Breast epithelium (tissue), 4 donors: ENCODE data around the gene TBX2. TPM values are rescaled to one million over a fixed set of nuclear protein-coding genes. Genes with fewer than 3 reads are reported as not detected.

Source experiments
- DNase-seq, 2 donors: peaks; one replicate each; pipeline ENCODE4 v3.0.0-alpha.2; 2019; ENCODE audit warnings: low spot score in 2 of 2
- H3K27ac ChIP-seq, 2 donors: fragments of 200-600 bp; sonication (generic) in 1 of 2; one replicate each; pipeline ENCODE4 v1.5.1; 2016 to 2019; ENCODE audit warnings: mild to moderate bottlenecking in 1 of 2
- H3K27me3 ChIP-seq, 2 donors: fragments of 200-600 bp; sonication (generic) in 1 of 2; one replicate each; pipeline versions ENCODE4 v1.5.1 to v1.6.0; 2017 to 2019; ENCODE audit warnings: control low read depth in 1 of 2, mild to moderate bottlenecking in 1 of 2
- H3K36me3 ChIP-seq: fragments of 200-600 bp; one replicate; pipeline ENCODE4 v1.5.1; 2019
- H3K4me1 ChIP-seq, 2 donors: fragments of 200-600 bp; sonication (generic); one replicate each; pipeline ENCODE4 v1.5.1; 2016 to 2019; ENCODE audit warnings: control low read depth in 1 of 2
- H3K4me3 ChIP-seq, 3 donors: fragments of 200-600 bp; sonication (generic); 1 replicate in 2 of 3; 2 replicates in 1 of 3; pipeline ENCODE4 v1.5.1; 2016 to 2019; ENCODE audit warnings: mild to moderate bottlenecking in 3 of 3, moderate library complexity in 2 of 3
- H3K9me3 ChIP-seq, 2 donors: fragments of 200-600 bp; sonication (generic) in 1 of 2; one replicate each; pipeline ENCODE4 v1.5.1; 2016 to 2019; ENCODE audit warnings: control low read depth in 1 of 2
- POLR2A ChIP-seq: fragments of 450-650 bp; IDR thresholded peaks from one replicate; pipeline ENCODE4 v1.6.1; 2016; ENCODE audit warnings: antibody characterized with exemption, mild to moderate bottlenecking, moderate library complexity
- POLR2AphosphoS5 ChIP-seq, 3 donors: sonication (generic); formaldehyde crosslinking; IDR thresholded peaks; one replicate each; pipeline ENCODE4 v1.6.1; 2017; ENCODE audit warnings: antibody characterized with exemption in 3 of 3
- intact Hi-C: fragments of 100-400 bp; cut with DNase I; formaldehyde crosslinking; loops from one replicate; pipeline ENCODE4 v1.15.1; 2023; ENCODE audit warnings: low total_unique reads
- total RNA-seq, 3 donors: library from RNA; depleted of rRNA; stranded (reverse); fragments of >200 nt; gene quantifications; one replicate each; pipeline ENCODE4 v1.1.0, GENCODE V29; 2016
- TF ChIP-seq, protein P1 (sequence below), 3 donors: fragments of 450-650 bp; IDR thresholded peaks; one replicate each; pipeline ENCODE4 v1.5.1; 2016 to 2017; ENCODE audit warnings: antibody characterized with exemption in 3 of 3, mild to moderate bottlenecking in 3 of 3, moderate library complexity in 3 of 3

The TBX2 gene
- total RNA-seq, 3 donors from 2014 or later = 4.8 to 8.5 (median 5.7) TPM

DNA sequence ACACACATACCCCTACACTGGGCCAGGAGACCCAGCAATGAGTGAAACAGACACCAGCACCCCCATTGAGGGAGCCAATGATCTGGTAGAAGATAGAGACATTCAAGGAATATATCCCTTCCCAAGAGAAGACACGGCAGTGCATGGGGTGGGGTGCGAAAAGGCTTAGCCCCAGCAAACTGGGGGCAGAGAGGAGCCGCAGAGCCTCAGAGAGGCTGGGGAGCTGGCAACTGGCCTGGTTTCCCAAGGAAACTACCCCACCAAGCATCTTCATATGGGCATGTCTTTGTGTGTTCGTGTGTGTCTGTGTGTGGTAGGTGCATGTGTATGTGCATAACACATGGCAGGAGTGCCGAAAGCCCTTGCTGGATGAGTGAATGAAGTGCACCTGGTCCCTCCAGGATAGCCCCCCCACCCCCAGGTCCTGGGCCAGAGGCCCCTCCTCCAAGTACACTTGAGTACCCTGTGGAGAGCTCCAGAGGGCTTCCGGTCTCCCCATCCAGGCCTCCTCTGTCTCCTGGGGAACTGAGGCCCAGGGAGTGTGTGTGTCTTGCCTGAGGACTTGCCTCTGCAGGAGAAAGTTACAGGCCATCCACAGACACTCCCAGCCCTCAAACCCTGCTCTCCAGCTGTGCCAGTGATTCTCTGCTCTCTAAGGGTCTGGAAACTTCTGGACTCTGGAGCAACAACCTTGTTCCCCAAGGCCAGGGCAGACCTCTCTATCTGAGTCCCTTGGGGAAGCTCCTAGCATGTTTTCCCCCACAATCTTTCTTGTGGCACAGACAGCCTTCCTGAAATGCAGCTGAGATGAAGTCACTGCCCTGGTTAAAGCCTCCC lies 15.9 kb downstream of the TBX2 start:
- peaks cover 0 to 4% of the 10 kb centered on the region in 2 donors for H3K9me3 ChIP-seq
- H3K4me1 ChIP-seq = peaks cover 3 to 10% of the 10 kb centered on the region in 2 donors
- H3K27ac ChIP-seq = peak overlapping the region; percentile 64 to 94
- DNase-seq = peak; percentile 16 to 24
- H3K4me3 ChIP-seq = no peak overlapping the region
- intact Hi-C loops = no loop called here
- H3K36me3 ChIP-seq = no peaks in the 10 kb centered on the region
- TF ChIP-seq POLR2AphosphoS5 (IDR thresholded peaks at IDR 0.05) (no peak), POLR2A (no peak)
- no peaks in the 10 kb centered on the region for H3K27me3 ChIP-seq

DNA sequence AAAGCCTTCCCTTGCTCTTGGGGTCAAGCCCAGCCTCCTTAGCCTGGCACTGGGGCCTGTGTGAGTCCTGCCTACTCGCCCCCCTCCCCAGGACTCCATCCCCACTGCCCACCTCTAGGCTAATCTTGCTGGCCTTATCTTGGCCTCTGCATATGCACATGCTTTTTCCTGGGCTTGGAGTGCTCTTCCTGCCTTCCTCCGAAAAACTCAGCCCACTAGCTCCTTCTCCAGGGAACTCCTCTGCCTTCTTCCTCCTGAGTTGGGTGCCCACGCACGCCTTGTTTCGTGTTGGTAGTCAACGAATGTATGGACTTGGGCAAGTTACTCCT lies 16.5 kb downstream of the TBX2 start:
- H3K27ac ChIP-seq = peak overlapping the region; percentile 64 to 94
- H3K9me3 ChIP-seq = peaks cover 0 to 2% of the 10 kb centered on the region in 2 donors
- peak overlapping the region in 2 of 3 donors; percentile 34 to 63 for H3K4me3 ChIP-seq
- DNase-seq = peak in 1 of 2 donors; percentile 15
- peaks cover 0 to 5% of the 10 kb centered on the region in 2 donors for H3K27me3 ChIP-seq
- no peaks in the 10 kb centered on the region for H3K36me3 ChIP-seq
- peaks cover 2 to 10% of the 10 kb centered on the region in 2 donors for H3K4me1 ChIP-seq
- TF ChIP-seq POLR2A = no peak
- TF ChIP-seq, protein P1, sequence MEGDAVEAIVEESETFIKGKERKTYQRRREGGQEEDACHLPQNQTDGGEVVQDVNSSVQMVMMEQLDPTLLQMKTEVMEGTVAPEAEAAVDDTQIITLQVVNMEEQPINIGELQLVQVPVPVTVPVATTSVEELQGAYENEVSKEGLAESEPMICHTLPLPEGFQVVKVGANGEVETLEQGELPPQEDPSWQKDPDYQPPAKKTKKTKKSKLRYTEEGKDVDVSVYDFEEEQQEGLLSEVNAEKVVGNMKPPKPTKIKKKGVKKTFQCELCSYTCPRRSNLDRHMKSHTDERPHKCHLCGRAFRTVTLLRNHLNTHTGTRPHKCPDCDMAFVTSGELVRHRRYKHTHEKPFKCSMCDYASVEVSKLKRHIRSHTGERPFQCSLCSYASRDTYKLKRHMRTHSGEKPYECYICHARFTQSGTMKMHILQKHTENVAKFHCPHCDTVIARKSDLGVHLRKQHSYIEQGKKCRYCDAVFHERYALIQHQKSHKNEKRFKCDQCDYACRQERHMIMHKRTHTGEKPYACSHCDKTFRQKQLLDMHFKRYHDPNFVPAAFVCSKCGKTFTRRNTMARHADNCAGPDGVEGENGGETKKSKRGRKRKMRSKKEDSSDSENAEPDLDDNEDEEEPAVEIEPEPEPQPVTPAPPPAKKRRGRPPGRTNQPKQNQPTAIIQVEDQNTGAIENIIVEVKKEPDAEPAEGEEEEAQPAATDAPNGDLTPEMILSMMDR (IDR thresholded peaks at IDR 0.05) = no peak
- no peak for TF ChIP-seq POLR2AphosphoS5 (IDR thresholded peaks at IDR 0.05)
- intact Hi-C loops = no loop called here

DNA sequence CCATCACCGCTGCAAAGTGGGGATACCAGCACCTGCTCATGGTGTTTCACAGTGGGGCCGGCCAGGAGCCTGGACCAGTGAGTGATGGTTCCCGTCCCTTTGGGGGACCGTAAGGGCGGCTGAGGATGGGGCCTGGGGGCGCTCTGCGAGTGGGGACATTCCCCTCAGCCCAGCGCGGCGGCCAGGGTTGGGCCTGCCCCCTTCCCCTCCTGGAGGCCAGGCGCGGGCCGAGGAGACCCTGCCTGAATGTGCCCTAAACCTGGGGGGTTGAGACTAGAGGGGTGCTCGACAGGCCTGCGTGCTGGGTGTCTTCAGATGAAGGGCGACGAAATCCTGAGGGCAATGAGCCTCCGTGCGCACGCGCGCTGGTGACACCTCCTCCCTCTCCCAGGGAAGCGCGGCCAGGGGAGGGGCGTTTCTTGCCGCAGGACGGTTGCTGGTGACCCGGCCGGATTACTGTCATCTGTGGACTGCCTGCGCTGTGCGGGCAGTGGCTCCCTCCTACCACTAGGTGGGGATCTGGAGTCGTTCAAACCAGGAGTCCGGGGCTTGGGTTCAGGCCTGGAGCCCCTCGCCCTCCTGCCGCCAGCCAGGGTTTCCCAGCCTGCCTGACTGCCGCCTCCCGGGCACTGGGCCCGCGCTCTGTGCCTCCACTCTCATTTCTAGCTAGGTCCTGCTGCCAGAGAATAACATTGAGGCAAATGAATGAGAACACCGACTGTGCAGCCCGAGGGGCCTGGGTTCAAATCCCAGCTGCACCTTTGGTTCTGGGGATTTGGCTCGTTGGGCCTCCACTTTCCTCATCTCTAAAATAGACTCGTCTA lies 17.1 kb downstream of the TBX2 start:
- intact Hi-C loops = no loop called here
- Histone ChIP-seq H3K36me3 (no peaks in the 10 kb centered on the region), H3K27ac (peak overlapping the region; percentile 64 to 94), H3K4me1 (peaks cover 0 to 10% of the 10 kb centered on the region in 2 donors), H3K27me3 (peaks cover 0 to 10% of the 10 kb centered on the region in 2 donors), H3K9me3 (no peaks in the 10 kb centered on the region), H3K4me3 (peak overlapping the region in 2 of 3 donors; percentile 34 to 63)
- TF ChIP-seq POLR2AphosphoS5 (IDR thresholded peaks at IDR 0.05) = no peak
- TF ChIP-seq, protein P1 (IDR thresholded peaks at IDR 0.05) = peak; percentile 83 to 93 (median 91)
- DNase-seq = peak; percentile 62 to 81

DNA sequence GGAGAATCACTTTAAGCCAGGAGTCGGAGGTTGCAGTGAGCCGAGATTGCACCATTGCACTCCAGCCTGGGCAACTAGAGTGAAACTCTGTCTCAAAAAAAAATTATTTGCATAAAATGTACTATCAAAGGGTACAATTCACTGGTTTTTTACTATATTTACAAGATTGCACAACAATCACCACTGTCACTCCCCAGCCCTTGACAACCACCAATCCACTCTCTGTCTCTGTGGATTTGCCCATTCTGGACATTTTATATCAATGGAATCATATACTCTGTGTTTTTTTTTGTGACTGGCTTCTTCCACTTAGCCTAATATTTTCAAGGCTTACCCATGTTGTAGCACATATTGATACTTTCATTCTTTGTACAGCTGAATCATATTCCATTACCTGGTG lies 18.8 kb downstream of the TBX2 start:
- H3K4me1 ChIP-seq = peaks cover 0 to 10% of the 10 kb centered on the region in 2 donors
- no peak overlapping the region for H3K27ac ChIP-seq
- H3K4me3 ChIP-seq = no peak overlapping the region
- H3K9me3 ChIP-seq = no peaks in the 10 kb centered on the region
- intact Hi-C loops = no loop called here
- H3K36me3 ChIP-seq = no peaks in the 10 kb centered on the region
- H3K27me3 ChIP-seq = peaks cover 0 to 22% of the 10 kb centered on the region in 2 donors
- no peak for DNase-seq
- TF ChIP-seq POLR2A (no peak), POLR2AphosphoS5 (IDR thresholded peaks at IDR 0.05) (no peak)
- TF ChIP-seq, protein P1 (IDR thresholded peaks at IDR 0.05) = no peak

DNA sequence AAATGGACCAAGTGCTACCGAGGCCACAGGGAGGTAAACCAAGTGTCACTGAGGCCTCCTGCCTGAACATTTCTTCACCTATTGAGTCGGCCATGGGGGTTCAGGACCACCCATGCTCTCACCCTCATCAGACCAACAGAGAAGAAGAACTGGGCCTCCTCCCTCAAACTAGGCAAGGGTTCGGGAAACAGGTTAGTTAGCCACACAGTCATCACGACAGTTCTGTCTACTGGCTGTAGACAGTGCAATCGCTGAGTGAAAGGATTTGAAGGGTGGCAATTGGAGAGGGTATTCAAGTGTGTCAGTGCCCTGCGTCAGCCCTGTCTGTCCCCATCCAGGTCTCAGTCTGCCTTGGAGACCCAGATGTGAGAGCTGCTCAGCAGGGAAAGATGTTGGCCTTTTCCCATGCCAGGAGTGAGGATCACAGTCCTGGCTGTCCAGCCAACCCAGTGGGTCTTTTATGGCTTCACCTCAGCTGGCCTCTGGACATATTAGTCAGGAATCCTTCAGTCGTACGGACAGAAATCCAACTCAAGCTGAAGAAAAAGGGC lies 19.9 kb downstream of the TBX2 start:
- DNase-seq = no peak

More for the DNA sequence above, 19.9 kb downstream of the TBX2 start:
- no peaks in the 10 kb centered on the region for H3K9me3 ChIP-seq
- peaks cover 0 to 31% of the 10 kb centered on the region in 2 donors for H3K27me3 ChIP-seq
- intact Hi-C loops = no loop called here
- no peak overlapping the region for H3K4me3 ChIP-seq
- TF ChIP-seq, protein P1 (IDR thresholded peaks at IDR 0.05) = no peak
- TF ChIP-seq POLR2AphosphoS5 (IDR thresholded peaks at IDR 0.05) (no peak), POLR2A (no peak)
- H3K36me3 ChIP-seq = no peaks in the 10 kb centered on the region
- no peak overlapping the region for H3K27ac ChIP-seq
- peaks cover 0 to 10% of the 10 kb centered on the region in 2 donors for H3K4me1 ChIP-seq
